Tibial nerve (tissue), 3 donors: ENCODE measurements around the gene CARD11.

Experiments used
- POLR2A ChIP-seq, 2 donors: fragments of 450-650 bp; IDR thresholded peaks; one replicate each; pipeline ENCODE4 v1.6.1; 2017; ENCODE audit warnings: antibody characterized with exemption in 2 of 2, mild to moderate bottlenecking in 2 of 2, moderate library complexity in 2 of 2
- TF ChIP-seq, protein P1 (sequence below), 5 experiments: fragments of 200-600 bp in 3 of 5; fragments of 450-650 bp in 2 of 5; sonication (generic) in 3 of 5; IDR thresholded peaks; one replicate each; pipeline ENCODE4 v1.5.1; 2016 to 2019; ENCODE audit warnings: antibody characterized with exemption in 5 of 5, mild to moderate bottlenecking in 3 of 5, moderate library complexity in 2 of 5

DNA sequence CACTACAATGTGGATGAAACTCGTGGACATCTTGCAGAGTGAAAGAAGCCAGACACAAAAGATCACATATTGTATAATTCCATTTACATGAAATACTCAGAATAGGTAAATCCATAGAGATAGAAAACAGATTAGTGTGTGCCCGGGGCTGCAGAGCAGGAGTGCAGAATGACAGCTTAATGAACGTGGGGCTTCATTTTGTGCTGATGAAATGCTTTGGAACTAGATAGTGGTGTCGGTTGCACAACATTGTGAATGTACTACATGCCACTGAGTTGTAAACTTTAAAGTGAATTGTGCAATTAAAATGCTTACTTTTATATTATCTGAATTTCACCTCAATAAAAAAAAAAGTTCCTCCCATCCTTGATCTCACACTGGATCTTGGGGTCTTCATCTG lies 31.8 kb upstream of the CARD11 start:
- TF ChIP-seq POLR2A (IDR thresholded peaks at IDR 0.05) = no peak
- TF ChIP-seq, protein P1, sequence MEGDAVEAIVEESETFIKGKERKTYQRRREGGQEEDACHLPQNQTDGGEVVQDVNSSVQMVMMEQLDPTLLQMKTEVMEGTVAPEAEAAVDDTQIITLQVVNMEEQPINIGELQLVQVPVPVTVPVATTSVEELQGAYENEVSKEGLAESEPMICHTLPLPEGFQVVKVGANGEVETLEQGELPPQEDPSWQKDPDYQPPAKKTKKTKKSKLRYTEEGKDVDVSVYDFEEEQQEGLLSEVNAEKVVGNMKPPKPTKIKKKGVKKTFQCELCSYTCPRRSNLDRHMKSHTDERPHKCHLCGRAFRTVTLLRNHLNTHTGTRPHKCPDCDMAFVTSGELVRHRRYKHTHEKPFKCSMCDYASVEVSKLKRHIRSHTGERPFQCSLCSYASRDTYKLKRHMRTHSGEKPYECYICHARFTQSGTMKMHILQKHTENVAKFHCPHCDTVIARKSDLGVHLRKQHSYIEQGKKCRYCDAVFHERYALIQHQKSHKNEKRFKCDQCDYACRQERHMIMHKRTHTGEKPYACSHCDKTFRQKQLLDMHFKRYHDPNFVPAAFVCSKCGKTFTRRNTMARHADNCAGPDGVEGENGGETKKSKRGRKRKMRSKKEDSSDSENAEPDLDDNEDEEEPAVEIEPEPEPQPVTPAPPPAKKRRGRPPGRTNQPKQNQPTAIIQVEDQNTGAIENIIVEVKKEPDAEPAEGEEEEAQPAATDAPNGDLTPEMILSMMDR (IDR thresholded peaks at IDR 0.05) = no peak
